T-helper 2 cell treated with Interferon-gamma antibody and Interleukin-4, amounts not matched to agents 5 μg/mL and 100 μg/mL, for 36 hours (primary cell): ENCODE data around the gene DCP1A.
A peak's percentile ranks its signal among the peaks of the same experiment; 100 is the strongest.
"Not testable (repeated sequence)": the region's sequence is repeated elsewhere in the genome, so short reads cannot be mapped to it uniquely, and the experiment has no call there.

Experiments used
- DNase-seq: peaks from one replicate; pipeline ENCODE4 v3.0.0; 2021; ENCODE audit warnings: low spot score
- H3K27ac Mint-ChIP-seq: one replicate; pipeline ENCODE4 v1.8.0; 2021; ENCODE audit warnings: mild to moderate bottlenecking, mixed read lengths
- H3K27me3 Mint-ChIP-seq: one replicate; pipeline ENCODE4 v1.8.0; 2021; ENCODE audit warnings: low read depth, mixed read lengths
- H3K36me3 Mint-ChIP-seq: one replicate; pipeline ENCODE4 v1.8.0; 2021; ENCODE audit warnings: low read depth, mixed read lengths
- H3K4me1 Mint-ChIP-seq: one replicate; pipeline ENCODE4 v1.8.0; 2021; ENCODE audit warnings: low read depth, mixed read lengths
- H3K4me3 Mint-ChIP-seq: one replicate; pipeline ENCODE4 v1.8.0; 2022; ENCODE audit warnings: mild to moderate bottlenecking, moderate library complexity, mixed read lengths
- H3K9me3 Mint-ChIP-seq: one replicate; pipeline ENCODE4 v1.8.0; 2021; ENCODE audit warnings: mixed read lengths

Gene DCP1A

DNA sequence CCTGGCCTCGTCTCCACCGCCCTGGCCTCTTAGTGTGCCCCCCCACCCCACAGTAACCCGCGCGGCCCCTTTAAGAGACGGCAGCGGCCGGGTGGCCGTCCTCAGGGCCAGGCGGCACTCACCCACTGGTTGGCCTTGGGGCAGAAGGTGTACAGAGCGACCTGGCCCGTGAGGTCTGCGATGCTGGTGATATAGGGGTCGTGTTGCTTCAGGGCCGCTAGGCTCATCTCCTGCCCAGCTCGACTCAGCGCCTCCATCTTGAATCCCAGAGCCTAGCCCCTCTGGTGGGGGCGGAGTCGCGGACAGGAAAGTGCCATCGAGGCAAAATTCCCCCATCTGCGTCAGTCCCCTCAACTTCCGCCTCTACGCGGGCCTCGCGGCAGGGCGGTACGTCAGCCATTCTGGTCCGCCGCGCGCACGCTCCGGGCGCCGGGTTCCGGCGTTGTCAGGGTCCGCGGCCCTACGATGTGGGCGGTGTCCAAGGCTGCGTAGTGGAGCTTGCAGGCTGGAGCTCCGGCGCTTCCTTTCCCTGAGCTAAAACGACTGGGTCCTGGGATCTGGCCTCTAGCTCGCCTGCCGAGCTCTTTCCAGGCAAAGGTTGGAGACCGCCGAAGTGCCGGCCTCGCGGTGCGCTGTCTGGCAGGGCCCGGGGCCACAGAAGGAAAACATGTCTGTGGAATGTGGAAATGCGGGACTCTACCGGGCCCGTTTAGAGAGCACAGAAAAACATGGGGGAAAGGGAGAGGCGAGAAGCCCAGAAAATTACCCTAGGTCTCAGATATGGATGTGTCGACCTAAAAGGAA, at the start of gene DCP1A:
Gene DCP1A, minus strand, starts transcription at position 283 of the 804 bp plus-strand sequence. Its CDS starts 26 bp downstream, at position 257.
- H3K4me3 Mint-ChIP-seq: peak within 1 kb of the TSS; percentile 95
- no peaks in the 10 kb centered on the region for H3K27me3 Mint-ChIP-seq
- H3K4me1 Mint-ChIP-seq: peaks cover 36% of the 10 kb centered on the region
- H3K9me3 Mint-ChIP-seq: no peaks in the 10 kb centered on the region
- peak within 1 kb of the TSS; percentile 98 for H3K27ac Mint-ChIP-seq
- H3K36me3 Mint-ChIP-seq: peaks cover 14% of the 10 kb centered on the region
- DNase-seq: peak; percentile 96

DNA sequence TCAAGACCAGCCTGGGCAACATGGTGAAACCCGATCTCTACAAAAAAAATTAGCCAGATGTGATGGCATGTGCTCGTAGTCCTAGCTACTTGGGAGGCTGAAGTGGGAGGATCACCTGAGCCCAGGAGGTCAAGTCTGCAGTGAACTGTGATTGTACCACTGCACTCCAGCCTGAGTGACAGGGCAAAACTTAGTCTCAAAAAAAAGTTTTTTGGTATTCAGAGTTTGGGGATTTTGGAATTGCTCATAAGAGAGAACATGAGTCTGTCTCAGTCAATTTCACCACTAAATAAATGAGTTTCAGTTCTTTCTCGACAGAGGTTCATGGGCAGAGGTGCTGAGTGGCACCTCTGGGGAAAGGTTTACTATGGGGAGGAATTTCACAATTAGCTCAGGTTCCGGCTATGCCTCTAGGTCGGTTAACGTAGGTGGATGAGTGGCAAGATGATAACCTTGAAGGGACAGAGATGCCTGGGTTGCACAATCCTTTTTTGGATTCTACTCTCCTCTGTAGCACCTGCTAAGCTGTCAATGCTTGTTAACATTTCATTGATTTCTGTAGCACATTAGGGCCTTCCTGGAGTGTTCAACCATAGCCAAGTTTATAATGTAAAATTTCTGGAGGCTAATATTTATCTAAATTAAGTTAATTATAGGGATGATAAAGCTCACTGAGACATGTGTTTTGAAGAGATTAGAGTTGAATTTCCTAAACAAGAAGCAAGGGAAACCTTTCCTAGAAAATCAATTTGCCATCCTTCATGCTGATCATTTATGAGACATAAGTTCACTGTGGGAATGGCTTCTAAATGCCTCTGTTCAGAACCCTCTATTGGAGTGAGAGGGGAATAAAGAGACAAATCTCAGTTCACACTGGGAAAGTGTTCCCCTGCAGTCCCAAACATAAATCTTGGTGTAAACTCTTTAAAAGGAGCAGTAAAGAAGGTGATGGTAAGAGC, 37.4 kb upstream of the DCP1A start:
- Mint-ChIP-seq H3K27me3 (peaks cover 21% of the 10 kb centered on the region), H3K4me1 (no peaks in the 10 kb centered on the region), H3K4me3 (no peak overlapping the region), H3K27ac (no peak overlapping the region), H3K36me3 (no peaks in the 10 kb centered on the region), H3K9me3 (no peaks in the 10 kb centered on the region)
- no peak for DNase-seq

DNA sequence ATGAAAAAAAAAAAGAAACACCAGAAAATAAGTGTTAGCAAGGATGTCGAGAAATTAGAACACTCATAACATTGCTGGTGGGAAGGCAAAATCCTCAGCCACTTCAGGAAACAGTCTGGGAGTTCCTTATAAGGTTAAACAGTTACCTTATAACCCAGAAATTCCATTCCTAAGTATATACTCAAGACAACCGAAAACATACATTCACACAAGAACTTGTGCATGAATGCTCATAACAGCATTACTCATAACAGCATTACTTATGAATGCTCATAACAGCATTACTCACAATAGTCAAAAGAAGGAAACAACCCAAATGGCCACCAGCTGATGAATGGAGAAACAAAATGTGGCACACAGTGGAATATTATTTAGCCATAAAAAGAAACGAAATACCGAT, 34.8 kb upstream of the DCP1A start:
- Mint-ChIP-seq H3K27ac (no peak overlapping the region), H3K27me3 (peaks cover 19% of the 10 kb centered on the region), H3K4me1 (no peaks in the 10 kb centered on the region), H3K36me3 (no peaks in the 10 kb centered on the region), H3K4me3 (no peak overlapping the region), H3K9me3 (no peaks in the 10 kb centered on the region)
- no peak for DNase-seq

DNA sequence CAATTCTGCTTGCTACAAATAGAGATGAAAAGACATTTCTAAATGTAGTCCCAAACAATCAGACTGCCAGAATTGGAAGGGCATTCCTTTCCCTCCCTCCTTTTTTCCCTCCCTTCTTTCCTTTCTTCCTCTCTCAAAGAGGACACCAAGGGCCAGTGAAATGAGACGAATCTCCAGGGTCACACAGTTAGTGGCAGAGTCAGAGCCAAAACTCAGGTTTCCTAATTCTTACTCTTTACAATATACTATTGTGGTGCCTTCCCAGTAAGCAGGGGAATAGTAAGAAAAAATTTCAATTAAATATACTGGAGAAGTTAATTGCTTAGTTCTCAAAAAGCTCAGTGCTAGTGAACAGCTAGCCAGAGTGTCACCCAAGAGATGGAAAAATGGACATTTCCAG, 33.0 kb upstream of the DCP1A start:
- Mint-ChIP-seq H3K27ac (no peak overlapping the region), H3K27me3 (peaks cover 11% of the 10 kb centered on the region), H3K4me3 (no peak overlapping the region), H3K36me3 (no peaks in the 10 kb centered on the region), H3K9me3 (no peaks in the 10 kb centered on the region), H3K4me1 (no peaks in the 10 kb centered on the region)
- DNase-seq: no peak

DNA sequence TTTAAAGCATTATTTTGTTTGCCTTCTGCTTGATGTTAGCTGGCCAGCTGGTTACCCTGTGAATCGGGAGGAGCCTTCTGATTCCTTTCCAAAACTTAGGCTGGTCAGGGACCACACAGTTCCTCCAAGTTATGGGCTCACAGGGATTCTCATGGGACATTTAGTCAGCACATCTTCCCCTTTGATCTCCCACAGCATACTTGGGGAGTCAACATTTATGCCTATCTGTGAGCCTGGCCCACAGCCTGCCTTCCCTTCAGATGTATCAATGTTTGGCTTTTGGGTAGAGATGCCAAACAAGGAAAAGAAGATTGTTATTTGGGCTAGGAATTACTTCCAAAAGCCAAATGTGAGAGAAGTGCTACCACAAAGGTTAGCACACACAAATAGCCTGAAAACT, 32.6 kb upstream of the DCP1A start:
- Mint-ChIP-seq H3K4me1 (no peaks in the 10 kb centered on the region), H3K36me3 (no peaks in the 10 kb centered on the region), H3K9me3 (no peaks in the 10 kb centered on the region), H3K27me3 (peaks cover 13% of the 10 kb centered on the region), H3K27ac (no peak overlapping the region), H3K4me3 (no peak overlapping the region)
- DNase-seq: no peak

DNA sequence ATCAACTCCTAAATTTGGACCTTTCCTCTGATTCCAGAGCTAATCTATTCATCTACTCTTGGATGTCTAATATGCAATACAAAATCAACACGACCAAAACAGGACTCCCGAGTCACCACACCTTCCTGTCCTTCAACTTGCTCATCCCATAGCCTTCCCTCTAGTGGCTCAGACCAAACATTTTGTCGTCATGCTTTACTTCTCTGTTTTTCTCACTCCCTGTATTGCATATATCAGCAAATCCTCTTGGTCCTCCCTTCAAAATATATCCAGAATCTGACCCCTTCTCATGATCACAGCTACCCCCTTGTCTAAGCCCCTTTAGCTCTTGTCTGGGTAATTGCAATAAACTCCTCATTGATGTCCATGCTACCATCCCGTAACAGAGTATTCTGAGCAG, 30.5 kb upstream of the DCP1A start:
- no peaks in the 10 kb centered on the region for H3K4me1 Mint-ChIP-seq
- H3K9me3 Mint-ChIP-seq: no peaks in the 10 kb centered on the region
- no peak overlapping the region for H3K4me3 Mint-ChIP-seq
- H3K27ac Mint-ChIP-seq: no peak overlapping the region
- H3K27me3 Mint-ChIP-seq: peaks cover 14% of the 10 kb centered on the region
- no peaks in the 10 kb centered on the region for H3K36me3 Mint-ChIP-seq
- no peak for DNase-seq

DNA sequence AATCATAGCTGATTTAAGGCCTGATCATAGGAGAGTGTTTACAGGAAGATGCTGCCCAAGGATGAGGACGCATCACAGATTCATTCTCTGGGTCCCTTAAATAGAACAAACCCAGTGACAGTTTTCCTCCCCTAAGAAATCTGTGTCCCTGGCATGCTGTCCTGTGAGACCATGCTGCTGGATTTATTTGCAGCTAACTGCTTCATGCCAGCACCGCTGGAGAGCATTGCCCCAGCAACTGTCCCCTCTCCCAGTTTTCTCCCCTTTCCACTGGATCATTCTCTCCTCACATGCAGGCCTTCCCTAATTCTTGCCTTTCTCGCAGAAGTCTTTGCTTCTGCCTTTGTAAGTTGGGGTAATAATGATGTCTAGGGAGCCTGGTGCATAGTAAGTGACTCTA, 29.3 kb upstream of the DCP1A start:
- no peaks in the 10 kb centered on the region for H3K36me3 Mint-ChIP-seq
- no peaks in the 10 kb centered on the region for H3K9me3 Mint-ChIP-seq
- no peak overlapping the region for H3K27ac Mint-ChIP-seq
- no peaks in the 10 kb centered on the region for H3K4me1 Mint-ChIP-seq
- no peak for DNase-seq
- H3K4me3 Mint-ChIP-seq: no peak overlapping the region
- peaks cover 17% of the 10 kb centered on the region for H3K27me3 Mint-ChIP-seq

DNA sequence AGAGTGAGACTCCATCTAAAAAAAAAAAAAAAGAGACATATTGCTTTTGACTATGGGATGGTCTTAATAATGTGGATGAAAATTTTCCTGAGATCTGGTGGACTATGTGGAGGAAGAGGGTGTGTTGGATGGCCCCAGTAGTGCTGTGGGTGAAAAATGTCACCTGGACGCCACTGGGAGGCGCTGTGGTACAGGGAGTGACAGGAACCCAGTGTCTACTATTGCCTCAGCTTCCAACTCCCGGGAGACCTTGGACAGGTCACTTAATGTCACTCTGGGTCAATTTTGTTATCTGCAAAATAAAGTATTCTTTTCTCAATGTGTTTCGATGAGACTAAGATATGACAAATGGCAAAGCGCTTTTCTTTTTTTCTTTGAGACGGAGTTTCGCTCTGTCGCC, 27.7 kb upstream of the DCP1A start:
- no peaks in the 10 kb centered on the region for H3K4me1 Mint-ChIP-seq
- no peak overlapping the region for H3K4me3 Mint-ChIP-seq
- no peaks in the 10 kb centered on the region for H3K9me3 Mint-ChIP-seq
- H3K27ac Mint-ChIP-seq: no peak overlapping the region
- H3K27me3 Mint-ChIP-seq: peaks cover 21% of the 10 kb centered on the region
- no peaks in the 10 kb centered on the region for H3K36me3 Mint-ChIP-seq
- DNase-seq: peak; percentile 43

DNA sequence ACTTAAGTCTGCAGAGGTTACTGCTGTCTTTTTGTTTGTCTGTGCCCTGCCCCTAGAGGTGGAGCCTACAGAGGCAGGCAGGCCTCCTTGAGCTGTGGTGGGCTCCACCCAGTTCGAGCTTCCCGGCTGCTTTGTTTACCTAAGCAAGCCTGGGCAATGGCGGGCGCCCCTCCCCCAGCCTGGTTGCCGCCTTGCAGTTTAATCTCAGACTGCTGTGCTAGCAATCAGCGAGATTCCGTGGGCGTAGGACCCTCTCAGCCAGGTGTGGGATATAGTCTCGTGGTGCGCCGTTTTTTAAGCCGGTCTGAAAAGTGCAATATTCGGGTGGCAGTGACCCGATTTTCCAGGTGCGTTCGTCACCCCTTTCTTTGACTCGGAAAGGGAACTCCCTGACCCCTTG, 23.4 kb upstream of the DCP1A start:
- not testable (repeated sequence) for H3K27ac Mint-ChIP-seq, H3K36me3 Mint-ChIP-seq, DNase-seq, H3K4me1 Mint-ChIP-seq, H3K9me3 Mint-ChIP-seq, H3K4me3 Mint-ChIP-seq
- H3K27me3 Mint-ChIP-seq: peaks cover 15% of the 10 kb centered on the region

DNA sequence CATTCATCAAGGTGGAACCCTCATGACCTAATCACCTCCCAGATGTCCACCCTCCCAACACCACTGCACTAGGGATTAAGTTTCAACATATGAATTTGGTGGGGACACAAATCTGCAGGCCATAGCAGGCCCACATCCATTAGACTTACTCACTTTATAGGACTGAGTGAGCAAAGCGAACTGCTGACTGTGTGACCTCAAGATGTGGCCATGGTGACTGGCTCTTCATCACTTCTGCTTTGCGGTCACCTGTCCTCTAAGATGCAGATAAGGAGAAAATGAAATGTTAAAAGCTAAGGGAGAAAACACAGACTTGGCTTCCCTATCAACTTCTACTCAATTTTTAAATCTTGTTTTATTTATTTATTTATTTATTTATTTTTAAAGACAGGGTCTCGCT, 14.5 kb upstream of the DCP1A start:
- no peaks in the 10 kb centered on the region for H3K4me1 Mint-ChIP-seq
- no peak for DNase-seq
- no peaks in the 10 kb centered on the region for H3K36me3 Mint-ChIP-seq
- H3K27ac Mint-ChIP-seq: no peak overlapping the region
- H3K27me3 Mint-ChIP-seq: peaks cover 7% of the 10 kb centered on the region
- H3K9me3 Mint-ChIP-seq: no peaks in the 10 kb centered on the region
- H3K4me3 Mint-ChIP-seq: no peak overlapping the region

DNA sequence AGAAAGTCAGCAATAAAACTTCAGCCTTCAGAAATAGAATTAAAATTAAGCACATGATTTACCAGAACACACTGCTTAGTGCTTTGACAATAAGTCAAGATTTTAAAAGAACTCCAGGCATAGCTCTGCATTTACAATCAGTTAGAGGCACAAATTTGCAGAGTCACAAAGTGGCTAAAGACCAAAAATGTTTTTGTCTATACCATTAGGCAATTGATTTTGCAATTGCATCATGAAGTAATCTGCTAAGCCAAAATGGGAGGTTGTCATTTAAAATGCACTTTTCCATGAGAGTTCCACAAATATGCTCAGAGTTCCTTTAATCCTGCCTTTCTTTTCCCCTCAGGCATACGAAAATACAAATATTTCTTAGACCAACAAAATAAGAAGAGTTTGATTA, 10.1 kb upstream of the DCP1A start:
- no peaks in the 10 kb centered on the region for H3K9me3 Mint-ChIP-seq
- DNase-seq: no peak
- H3K27me3 Mint-ChIP-seq: peaks cover 7% of the 10 kb centered on the region
- H3K36me3 Mint-ChIP-seq: no peaks in the 10 kb centered on the region
- H3K27ac Mint-ChIP-seq: no peak overlapping the region
- H3K4me1 Mint-ChIP-seq: peaks cover 6% of the 10 kb centered on the region
- H3K4me3 Mint-ChIP-seq: no peak overlapping the region

DNA sequence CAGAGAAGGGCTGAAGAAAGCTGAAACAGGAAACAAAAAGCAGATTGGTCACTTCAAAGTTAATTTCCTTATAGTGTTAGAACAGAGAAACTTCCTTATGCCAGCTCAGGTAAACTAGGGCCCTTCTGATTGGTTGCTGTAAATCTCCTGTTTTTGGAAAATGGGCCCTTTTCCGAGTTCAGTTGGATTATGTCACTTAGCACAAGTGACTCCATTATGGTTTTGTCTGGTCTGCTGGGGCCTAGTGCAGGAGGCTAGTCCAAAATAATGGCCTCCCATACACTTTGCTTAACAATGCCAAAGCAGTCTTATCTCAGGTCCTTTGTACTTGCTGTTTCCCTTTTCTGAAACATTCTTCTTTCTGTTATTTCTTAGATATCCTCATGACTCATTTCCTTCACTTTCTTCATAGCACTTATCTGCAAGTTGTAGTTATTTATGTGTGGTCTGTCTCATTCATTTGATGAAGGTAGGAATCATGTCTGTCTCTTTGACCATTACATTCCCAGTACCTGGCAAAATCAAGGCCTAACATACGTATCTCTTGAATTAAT, 7.7 kb upstream of the DCP1A start:
- Mint-ChIP-seq H3K9me3 (no peaks in the 10 kb centered on the region), H3K4me1 (peaks cover 12% of the 10 kb centered on the region), H3K27me3 (peaks cover 7% of the 10 kb centered on the region), H3K4me3 (no peak overlapping the region), H3K36me3 (no peaks in the 10 kb centered on the region), H3K27ac (peak overlapping the region; percentile 11)
- DNase-seq: no peak

DNA sequence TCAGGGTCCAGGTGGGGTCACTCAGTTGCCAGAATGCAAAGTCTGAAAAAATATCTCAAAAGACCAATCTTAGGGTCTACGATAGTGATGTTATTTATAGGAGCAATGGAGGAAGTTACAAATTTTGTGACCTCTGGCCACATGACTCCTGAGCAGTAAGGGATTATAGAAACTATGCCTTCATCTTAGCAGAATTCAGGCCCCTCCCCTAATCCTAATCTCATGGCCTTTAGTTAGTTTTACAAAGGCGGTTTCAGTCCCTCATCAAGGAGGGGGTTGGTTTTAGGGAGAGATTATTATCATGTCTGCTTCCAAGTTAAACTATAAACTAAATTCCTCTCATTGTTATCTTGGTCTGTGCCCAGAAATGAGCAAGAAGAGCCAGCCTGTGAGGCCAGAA, 5.9 kb upstream of the DCP1A start:
- peaks cover 14% of the 10 kb centered on the region for H3K4me1 Mint-ChIP-seq
- no peaks in the 10 kb centered on the region for H3K27me3 Mint-ChIP-seq
- no peaks in the 10 kb centered on the region for H3K36me3 Mint-ChIP-seq
- no peak overlapping the region for H3K27ac Mint-ChIP-seq
- H3K4me3 Mint-ChIP-seq: no peak overlapping the region
- H3K9me3 Mint-ChIP-seq: no peaks in the 10 kb centered on the region
- no peak for DNase-seq

DNA sequence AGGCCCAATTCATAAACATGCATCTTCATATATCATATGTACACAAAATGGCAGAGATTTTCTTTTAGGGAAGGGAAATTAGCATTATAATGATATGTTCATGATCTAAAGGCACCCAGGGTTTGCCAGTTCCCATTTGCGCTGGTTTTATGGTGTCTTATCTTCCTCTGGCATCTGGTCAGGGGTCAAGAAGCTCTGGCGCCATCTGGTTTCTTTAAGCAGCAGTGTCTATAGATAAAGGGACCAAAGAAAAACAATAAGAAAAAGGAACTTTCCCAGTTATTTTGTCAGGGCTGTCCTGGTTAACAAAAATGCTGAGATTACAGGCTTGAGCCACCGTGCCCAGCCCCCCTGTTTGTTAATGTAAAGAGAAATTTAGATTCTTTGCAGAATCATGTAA, 3.3 kb upstream of the DCP1A start:
- Mint-ChIP-seq H3K27ac (no peak overlapping the region), H3K36me3 (peaks cover 3% of the 10 kb centered on the region), H3K27me3 (no peaks in the 10 kb centered on the region), H3K4me1 (peaks cover 25% of the 10 kb centered on the region), H3K9me3 (no peaks in the 10 kb centered on the region), H3K4me3 (no peak overlapping the region)
- no peak for DNase-seq
